GM13977 (cell line): Measurements from ENCODE around the gene DDX21.
"Not testable (repeated sequence)": the region's sequence is repeated elsewhere in the genome, so short reads cannot be mapped to it uniquely, and the experiment has no call there.

Experiments
- DNase-seq: peaks from one replicate; pipeline ENCODE4 v3.0.0; 2012; ENCODE audit warnings: low spot score
- in situ Hi-C: fragments of 300-500 bp; cut with MboI; formaldehyde crosslinking; loops from one replicate; pipeline ENCODE4 v1.12.0; 2022; ENCODE audit warnings: low sequenced_read_pairs, low pct_unique_long_range_greater_than_20kb, mixed read lengths, inconsistent platforms; ENCODE audit not compliant: unreplicated experiment
- TF ChIP-seq, protein P1 (sequence below): IDR thresholded peaks from 2 replicates; pipeline ENCODE4 v1.5.1; 2012; ENCODE audit warnings: mild to moderate bottlenecking, control low read depth; ENCODE audit not compliant: insufficient read depth; ENCODE audit errors: extremely low read depth, missing control alignments

The DDX21 gene

DNA sequence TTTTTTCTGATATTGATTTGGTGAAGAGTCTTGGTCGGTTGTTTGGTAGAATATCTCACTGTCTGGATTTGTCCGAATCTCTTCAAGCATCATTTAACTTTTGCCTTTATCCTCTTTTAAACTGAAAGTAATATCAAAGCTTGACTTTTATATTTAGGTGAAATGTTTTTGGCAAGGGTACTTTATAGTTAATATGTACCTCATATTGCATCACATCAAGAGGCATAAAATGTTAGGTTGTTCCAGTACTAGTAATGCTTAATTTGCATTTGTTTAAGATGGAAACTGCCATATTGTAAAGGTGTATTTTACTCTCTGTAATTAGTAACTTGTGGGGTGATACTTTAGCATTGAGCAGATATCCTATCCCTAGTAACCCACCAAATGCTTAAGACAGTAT lies 17.1 kb upstream of the DDX21 start:
- TF ChIP-seq, protein P1, sequence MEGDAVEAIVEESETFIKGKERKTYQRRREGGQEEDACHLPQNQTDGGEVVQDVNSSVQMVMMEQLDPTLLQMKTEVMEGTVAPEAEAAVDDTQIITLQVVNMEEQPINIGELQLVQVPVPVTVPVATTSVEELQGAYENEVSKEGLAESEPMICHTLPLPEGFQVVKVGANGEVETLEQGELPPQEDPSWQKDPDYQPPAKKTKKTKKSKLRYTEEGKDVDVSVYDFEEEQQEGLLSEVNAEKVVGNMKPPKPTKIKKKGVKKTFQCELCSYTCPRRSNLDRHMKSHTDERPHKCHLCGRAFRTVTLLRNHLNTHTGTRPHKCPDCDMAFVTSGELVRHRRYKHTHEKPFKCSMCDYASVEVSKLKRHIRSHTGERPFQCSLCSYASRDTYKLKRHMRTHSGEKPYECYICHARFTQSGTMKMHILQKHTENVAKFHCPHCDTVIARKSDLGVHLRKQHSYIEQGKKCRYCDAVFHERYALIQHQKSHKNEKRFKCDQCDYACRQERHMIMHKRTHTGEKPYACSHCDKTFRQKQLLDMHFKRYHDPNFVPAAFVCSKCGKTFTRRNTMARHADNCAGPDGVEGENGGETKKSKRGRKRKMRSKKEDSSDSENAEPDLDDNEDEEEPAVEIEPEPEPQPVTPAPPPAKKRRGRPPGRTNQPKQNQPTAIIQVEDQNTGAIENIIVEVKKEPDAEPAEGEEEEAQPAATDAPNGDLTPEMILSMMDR: no peak
- in situ Hi-C loops: no loop called here
- no peak for DNase-seq

DNA sequence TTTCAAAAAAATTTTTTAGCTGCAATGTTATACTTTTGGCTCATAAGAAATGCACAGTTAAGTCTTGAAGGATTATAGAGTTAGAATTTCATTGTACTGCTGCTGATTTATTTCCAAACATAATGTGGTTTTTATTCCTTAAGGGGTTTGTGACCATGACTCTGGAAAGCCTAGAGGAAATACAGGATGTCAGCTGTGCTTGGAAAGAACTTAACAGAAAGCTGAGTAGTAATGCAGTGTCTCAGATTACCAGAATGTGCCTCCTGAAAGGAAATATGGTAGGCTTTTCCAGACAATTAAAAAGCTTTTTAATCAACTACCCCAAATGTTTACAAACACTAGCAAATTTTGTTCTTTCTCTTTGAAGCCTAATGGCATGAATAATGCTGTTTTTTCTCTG lies 15.1 kb upstream of the DDX21 start:
- DNase-seq, in situ Hi-C loops: not testable (repeated sequence)

DNA sequence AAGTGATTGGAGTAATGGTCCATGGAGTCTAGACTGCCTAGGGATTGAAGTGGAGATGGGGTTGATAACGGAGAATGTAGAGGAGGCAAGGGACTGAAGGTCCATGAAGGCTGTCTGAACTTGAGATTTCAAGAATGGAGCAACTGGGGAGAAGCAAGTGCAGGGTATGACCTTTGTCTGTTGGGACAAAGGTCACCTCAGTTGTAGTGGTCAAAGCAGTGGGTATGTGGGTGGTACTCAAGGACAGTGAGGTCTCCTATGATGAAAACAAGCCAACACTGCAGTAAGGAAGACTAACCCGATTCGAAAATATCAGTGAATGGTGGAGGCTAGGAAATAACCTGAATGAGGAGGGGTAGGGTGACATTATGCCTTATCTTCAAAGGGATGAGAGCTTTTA lies 5.4 kb upstream of the DDX21 start:
- DNase-seq: no peak
- TF ChIP-seq, protein P1: no peak
- in situ Hi-C loops: no loop called here

DNA sequence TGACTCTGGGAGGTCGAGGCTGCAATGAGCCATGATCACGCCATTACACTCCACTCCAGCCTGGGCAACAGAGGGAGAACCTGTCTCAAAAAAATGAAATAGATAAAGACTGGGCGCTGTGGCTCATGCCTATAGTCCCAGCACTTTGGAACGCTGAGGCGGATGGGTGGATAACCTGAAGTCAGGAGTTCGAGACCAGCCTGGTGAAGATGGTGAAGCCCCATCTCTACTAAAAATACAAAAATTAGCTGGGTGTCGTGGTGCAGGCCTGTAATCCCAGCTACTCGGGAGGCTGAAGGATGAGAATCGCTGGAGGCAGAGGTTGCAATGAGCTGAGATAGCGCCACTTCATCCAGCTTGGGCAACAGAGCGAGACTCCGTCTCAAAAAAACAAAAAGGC lies 1.1 kb upstream of the DDX21 start:
- no peak for DNase-seq
- in situ Hi-C loops: no loop called here
- TF ChIP-seq, protein P1: no peak

DNA sequence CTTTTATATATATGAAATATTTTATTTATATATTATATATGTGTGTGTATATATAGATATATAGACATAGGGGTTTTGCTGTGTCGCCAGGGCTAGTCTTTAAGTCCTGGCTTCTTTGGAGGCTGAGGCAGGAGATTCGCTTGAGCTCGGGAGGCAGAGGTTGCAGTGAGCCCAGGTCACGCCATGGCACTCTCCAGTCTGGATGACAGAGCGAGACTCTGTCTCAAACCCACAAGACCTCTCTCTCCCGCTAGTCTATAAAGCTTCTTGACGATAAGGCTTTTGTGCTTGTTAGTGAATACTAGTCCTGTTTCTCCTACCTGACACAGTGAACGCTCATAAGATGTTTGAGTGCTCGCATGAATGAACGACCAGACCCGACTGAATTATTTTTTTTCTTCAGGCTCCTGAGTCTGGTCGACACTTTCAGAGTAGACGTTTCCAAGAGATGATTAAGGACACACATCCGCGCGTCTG lies 577 bp upstream of the DDX21 start:
- in situ Hi-C loops: no loop called here
- TF ChIP-seq, protein P1: no peak
- DNase-seq: no peak

DNA sequence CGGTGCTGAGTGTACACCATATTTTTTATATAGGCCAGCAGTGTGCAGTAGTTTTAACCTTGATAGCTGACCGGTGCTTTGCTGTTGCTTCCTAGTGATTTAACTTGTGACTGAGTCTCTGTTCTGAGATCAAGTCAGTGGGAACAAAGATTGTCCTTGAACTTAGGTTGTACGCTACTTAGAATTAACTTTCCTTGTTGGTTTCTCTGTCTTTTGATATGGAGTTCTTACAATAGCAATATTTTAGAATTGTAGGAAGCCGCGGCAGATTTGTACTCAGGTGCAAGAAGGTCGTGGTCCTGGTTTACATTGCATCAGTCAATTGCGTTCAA lies 1.3 kb downstream of the DDX21 start:
- in situ Hi-C loops: no loop called here
- TF ChIP-seq, protein P1: no peak

DNA sequence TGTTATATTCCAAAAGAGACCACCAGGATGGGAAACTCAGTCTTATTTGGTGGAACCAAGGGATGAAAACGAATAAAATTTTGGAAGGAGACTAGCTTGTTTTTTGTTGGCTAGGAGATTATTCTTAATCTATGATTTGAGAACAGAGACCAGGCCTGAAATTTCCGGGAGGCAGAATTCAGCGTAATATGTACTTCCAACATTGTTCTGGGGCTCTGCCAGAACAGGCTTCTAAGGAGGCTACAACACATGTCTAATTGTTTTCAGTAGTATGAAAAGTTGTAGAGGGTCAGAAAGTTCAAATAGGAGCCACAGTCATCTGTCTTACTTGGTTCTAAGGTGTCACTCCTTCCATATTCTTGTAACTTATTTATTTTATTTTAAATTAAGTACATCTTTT lies 1.7 kb downstream of the DDX21 start:
- TF ChIP-seq, protein P1: no peak
- in situ Hi-C loops: no loop called here
- no peak for DNase-seq

More for the DNA sequence above, 1.3 kb downstream of the DDX21 start:
- no peak for DNase-seq
